Endodermal cell (in vitro differentiated cells): ENCODE results near the gene TTC31. TPM values are rescaled to one million over a fixed set of nuclear protein-coding genes. Genes with fewer than 3 reads are reported as not detected.

Source experiments
- DNase-seq: peaks from one replicate; pipeline ENCODE4 v3.0.0-alpha.2; 2017
- H3K27ac ChIP-seq: 2 replicates; pipeline ENCODE4 v1.5.1; 2013; ENCODE audit warnings: mild to moderate bottlenecking, low read depth, low read length, moderate library complexity
- H3K27me3 ChIP-seq: 2 replicates; pipeline ENCODE4 v1.6.1; 2013; ENCODE audit warnings: mild to moderate bottlenecking, low read length, moderate library complexity; ENCODE audit not compliant: insufficient read depth, control insufficient read depth, poor library complexity, severe bottlenecking
- H3K36me3 ChIP-seq: 2 replicates; pipeline ENCODE4 v1.7.0; 2013; ENCODE audit warnings: mild to moderate bottlenecking, low read length, moderate library complexity; ENCODE audit not compliant: control insufficient read depth, insufficient read depth
- H3K4me1 ChIP-seq: one replicate; pipeline ENCODE4 v1.7.0; 2013; ENCODE audit warnings: low read length; ENCODE audit not compliant: control insufficient read depth, insufficient read depth
- H3K4me3 ChIP-seq: 2 replicates; pipeline ENCODE4 v1.5.1; 2013; ENCODE audit warnings: mild to moderate bottlenecking, low read length, moderate library complexity
- H3K9ac ChIP-seq: 2 replicates; pipeline ENCODE4 v1.6.1; 2013; ENCODE audit warnings: mild to moderate bottlenecking, low read length, moderate library complexity; ENCODE audit not compliant: poor library complexity, severe bottlenecking; ENCODE audit errors: extremely low read depth
- H3K9me3 ChIP-seq: 2 replicates; pipeline ENCODE4 v1.6.1; 2013; ENCODE audit warnings: mild to moderate bottlenecking, low read length, moderate library complexity; ENCODE audit not compliant: control insufficient read depth
- H3K27ac Mint-ChIP-seq: 2 replicates; pipeline ENCODE4 v1.8.0; 2020; ENCODE audit warnings: mixed read lengths
- H3K27me3 Mint-ChIP-seq: 2 replicates; pipeline ENCODE4 v1.8.0; 2021; ENCODE audit warnings: mild to moderate bottlenecking, mixed read lengths; ENCODE audit not compliant: insufficient read depth
- H3K36me3 Mint-ChIP-seq: 2 replicates; pipeline ENCODE4 v1.8.0; 2020; ENCODE audit warnings: low read depth, mixed read lengths
- H3K4me1 Mint-ChIP-seq: 2 replicates; pipeline ENCODE4 v1.8.0; 2020; ENCODE audit warnings: mixed read lengths
- H3K4me3 Mint-ChIP-seq: 2 replicates; pipeline ENCODE4 v1.8.0; 2020; ENCODE audit warnings: mild to moderate bottlenecking, moderate library complexity, mixed read lengths
- H3K9me3 Mint-ChIP-seq: 2 replicates; pipeline ENCODE4 v1.8.0; 2020; ENCODE audit warnings: mild to moderate bottlenecking, mixed read lengths
- WGBS, 2 experiments: methylation state at CpG; one replicate each; pipeline versions ENCODE4 v1.1.5 to v1.1.7; 2013; ENCODE audit warnings: missing lambda C conversion rate in 2 of 2, mixed read lengths in 1 of 2; ENCODE audit not compliant: insufficient coverage in 1 of 2, insufficient read length in 1 of 2; 5-methylcytosine and 5-hydroxymethylcytosine counted together
- total RNA-seq, 2 donors: library from RNA; stranded (reverse); fragmentation: NEBNext Ultra II Directional in 1 of 2; extraction: Animal tissue kit (Norgen Biotek cat#: 25700) in 1 of 2; gene quantifications; 2 replicates in 1 of 2; 3 replicates in 1 of 2; pipeline ENCODE4 v1.2.1, GENCODE V29; 2021
- TF ChIP-seq, protein P1 (sequence below): fragments of 200-600 bp; sonication (generic); conservative IDR thresholded peaks from 2 replicates; pipeline ENCODE4 v1.5.0; 2021; ENCODE audit warnings: antibody characterized with exemption, mild to moderate bottlenecking

Gene TTC31
- total RNA-seq, 2 donors from 2014 or later: 31.5 to 32.4 TPM

DNA sequence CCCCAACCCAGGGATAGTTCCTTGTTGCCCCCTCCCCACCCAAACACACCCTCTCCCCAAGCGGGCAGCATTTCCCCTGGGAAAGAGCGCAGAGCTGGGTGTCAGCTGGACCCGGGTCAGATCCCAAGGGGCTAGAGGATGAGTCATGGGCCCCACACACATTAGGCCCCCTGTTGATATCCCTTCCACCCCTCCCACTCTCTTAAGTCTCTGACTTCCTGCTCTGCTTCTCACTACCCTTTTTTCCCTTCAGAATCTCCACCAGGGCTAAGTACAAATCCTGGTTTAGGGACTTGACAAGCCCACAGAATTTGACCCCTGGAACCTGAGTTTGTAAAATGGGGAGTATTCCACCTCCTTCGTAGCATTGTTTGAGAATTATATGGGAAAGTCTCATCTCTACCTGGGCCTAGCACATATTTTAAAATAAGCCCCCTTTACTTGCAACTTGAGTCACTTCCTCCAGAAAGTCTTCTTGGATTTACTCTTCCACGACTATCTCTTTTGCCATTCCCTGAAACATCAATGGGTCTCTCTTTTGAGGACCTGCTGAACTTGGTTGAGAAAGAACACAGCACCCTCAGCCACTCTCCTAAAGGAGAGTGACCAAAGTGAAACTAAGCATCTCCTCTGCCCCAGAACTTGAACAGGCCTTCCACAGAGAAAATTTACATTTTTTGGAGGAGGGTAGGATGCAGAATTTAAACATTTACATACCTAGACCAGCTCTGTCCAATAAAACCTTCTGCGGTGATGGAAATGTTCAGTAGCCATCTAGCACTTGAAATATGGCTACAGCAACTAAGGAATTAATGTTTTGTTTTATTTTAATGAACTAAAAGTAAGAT lies 45.8 kb upstream of the TTC31 start:
- Mint-ChIP-seq H3K4me3 (peak overlapping the region; percentile 8), H3K9me3 (no peaks in the 10 kb centered on the region), H3K36me3 (peaks cover 43% of the 10 kb centered on the region), H3K4me1 (peaks cover 35% of the 10 kb centered on the region), H3K27ac (peak overlapping the region; percentile 44), H3K27me3 (no peaks in the 10 kb centered on the region)
- WGBS, 2 experiments: 85 to 100% methylated on average over 3 to 6 of the region's 6 CpGs
- Histone ChIP-seq H3K27ac (no peak overlapping the region), H3K4me1 (peaks cover 12% of the 10 kb centered on the region), H3K27me3 (no peaks in the 10 kb centered on the region), H3K36me3 (peaks cover 62% of the 10 kb centered on the region), H3K9me3 (no peaks in the 10 kb centered on the region), H3K9ac (no peak overlapping the region), H3K4me3 (no peak overlapping the region)
- TF ChIP-seq, protein P1, sequence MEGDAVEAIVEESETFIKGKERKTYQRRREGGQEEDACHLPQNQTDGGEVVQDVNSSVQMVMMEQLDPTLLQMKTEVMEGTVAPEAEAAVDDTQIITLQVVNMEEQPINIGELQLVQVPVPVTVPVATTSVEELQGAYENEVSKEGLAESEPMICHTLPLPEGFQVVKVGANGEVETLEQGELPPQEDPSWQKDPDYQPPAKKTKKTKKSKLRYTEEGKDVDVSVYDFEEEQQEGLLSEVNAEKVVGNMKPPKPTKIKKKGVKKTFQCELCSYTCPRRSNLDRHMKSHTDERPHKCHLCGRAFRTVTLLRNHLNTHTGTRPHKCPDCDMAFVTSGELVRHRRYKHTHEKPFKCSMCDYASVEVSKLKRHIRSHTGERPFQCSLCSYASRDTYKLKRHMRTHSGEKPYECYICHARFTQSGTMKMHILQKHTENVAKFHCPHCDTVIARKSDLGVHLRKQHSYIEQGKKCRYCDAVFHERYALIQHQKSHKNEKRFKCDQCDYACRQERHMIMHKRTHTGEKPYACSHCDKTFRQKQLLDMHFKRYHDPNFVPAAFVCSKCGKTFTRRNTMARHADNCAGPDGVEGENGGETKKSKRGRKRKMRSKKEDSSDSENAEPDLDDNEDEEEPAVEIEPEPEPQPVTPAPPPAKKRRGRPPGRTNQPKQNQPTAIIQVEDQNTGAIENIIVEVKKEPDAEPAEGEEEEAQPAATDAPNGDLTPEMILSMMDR: no peak
- peak; percentile 74 for DNase-seq

DNA sequence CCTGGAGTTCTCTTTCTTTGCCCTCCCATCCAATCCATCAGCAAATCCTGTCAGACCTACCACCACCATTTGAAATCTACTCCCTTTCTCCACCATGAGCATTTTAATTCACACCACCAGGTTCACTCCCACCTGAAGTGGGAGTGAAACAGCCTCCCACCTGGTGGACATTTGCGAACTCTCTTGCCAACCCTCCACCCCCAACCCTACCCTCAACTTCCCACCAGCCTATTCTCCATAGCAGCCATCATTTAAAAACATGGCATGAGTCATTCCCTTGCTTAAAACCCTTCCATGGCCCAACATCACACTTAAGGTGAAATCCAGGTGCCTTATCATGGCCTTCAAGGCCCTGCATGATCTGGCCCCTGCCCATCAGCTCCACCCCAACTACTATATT lies 44.6 kb upstream of the TTC31 start:
- Mint-ChIP-seq H3K4me1 (peaks cover 35% of the 10 kb centered on the region), H3K27ac (peak overlapping the region; percentile 35)
- no peak overlapping the region for H3K9ac ChIP-seq

DNA sequence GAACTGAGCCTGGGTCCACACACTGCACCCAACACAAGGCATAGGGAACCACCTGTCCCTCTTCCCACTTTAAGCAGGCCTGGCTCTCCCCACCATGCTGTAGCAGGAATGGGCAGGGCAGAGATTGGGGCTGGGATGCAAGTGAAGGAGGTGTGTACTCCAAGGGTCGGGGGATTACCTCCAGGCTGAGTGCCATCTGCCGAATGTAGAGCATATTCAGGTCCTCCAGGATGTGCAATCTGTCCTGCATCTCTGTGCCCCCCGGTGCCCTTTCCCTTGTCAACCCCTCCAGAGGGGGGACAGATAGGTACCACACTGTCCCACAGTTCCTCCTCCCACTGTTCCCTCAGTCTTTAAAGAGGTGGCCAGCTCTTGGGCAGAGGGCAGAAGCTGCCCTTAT lies 43.5 kb upstream of the TTC31 start:
- peaks cover 38% of the 10 kb centered on the region for H3K4me1 Mint-ChIP-seq
- TF ChIP-seq, protein P1: no peak
- Histone ChIP-seq H3K9me3 (no peaks in the 10 kb centered on the region), H3K27ac (peak overlapping the region; percentile 98), H3K4me1 (peaks cover 12% of the 10 kb centered on the region), H3K27me3 (no peaks in the 10 kb centered on the region), H3K36me3 (peaks cover 49% of the 10 kb centered on the region), H3K4me3 (peak overlapping the region; percentile 96), H3K9ac (peak overlapping the region; percentile 95)
- peak overlapping the region; percentile 96 for H3K4me3 Mint-ChIP-seq
- 65 to 80% methylated on average over 2 to 3 of the region's 3 CpGs for WGBS, 2 experiments
- H3K27ac Mint-ChIP-seq: peak overlapping the region; percentile 99
- H3K9me3 Mint-ChIP-seq: no peaks in the 10 kb centered on the region
- DNase-seq: peak; percentile 41
- peaks cover 30% of the 10 kb centered on the region for H3K36me3 Mint-ChIP-seq
- no peaks in the 10 kb centered on the region for H3K27me3 Mint-ChIP-seq

More for the DNA sequence above, 44.6 kb upstream of the TTC31 start:
- Histone ChIP-seq H3K27ac (no peak overlapping the region), H3K9me3 (no peaks in the 10 kb centered on the region), H3K4me3 (peak overlapping the region; percentile 96), H3K4me1 (peaks cover 12% of the 10 kb centered on the region), H3K27me3 (no peaks in the 10 kb centered on the region), H3K36me3 (peaks cover 55% of the 10 kb centered on the region)
- no peaks in the 10 kb centered on the region for H3K27me3 Mint-ChIP-seq
- 86 to 98% methylated on average over 1 of the region's 1 CpG for WGBS, 2 experiments
- no peaks in the 10 kb centered on the region for H3K9me3 Mint-ChIP-seq
- H3K4me3 Mint-ChIP-seq: peak overlapping the region; percentile 96
- DNase-seq: peak; percentile 38
- TF ChIP-seq, protein P1: peak; percentile 32
- H3K36me3 Mint-ChIP-seq: peaks cover 35% of the 10 kb centered on the region
